Fibroblast of skin of right biceps (primary cell): ENCODE data around the gene C21orf58.
A peak's percentile ranks its signal among the peaks of the same experiment; 100 is the strongest.
"Not testable (repeated sequence)": the region's sequence is repeated elsewhere in the genome, so short reads cannot be mapped to it uniquely, and the experiment has no call there.

ENCODE experiments used
- DNase-seq: peaks from one replicate; pipeline ENCODE4 v3.0.0-alpha.2; 2013

C21orf58 gene

DNA sequence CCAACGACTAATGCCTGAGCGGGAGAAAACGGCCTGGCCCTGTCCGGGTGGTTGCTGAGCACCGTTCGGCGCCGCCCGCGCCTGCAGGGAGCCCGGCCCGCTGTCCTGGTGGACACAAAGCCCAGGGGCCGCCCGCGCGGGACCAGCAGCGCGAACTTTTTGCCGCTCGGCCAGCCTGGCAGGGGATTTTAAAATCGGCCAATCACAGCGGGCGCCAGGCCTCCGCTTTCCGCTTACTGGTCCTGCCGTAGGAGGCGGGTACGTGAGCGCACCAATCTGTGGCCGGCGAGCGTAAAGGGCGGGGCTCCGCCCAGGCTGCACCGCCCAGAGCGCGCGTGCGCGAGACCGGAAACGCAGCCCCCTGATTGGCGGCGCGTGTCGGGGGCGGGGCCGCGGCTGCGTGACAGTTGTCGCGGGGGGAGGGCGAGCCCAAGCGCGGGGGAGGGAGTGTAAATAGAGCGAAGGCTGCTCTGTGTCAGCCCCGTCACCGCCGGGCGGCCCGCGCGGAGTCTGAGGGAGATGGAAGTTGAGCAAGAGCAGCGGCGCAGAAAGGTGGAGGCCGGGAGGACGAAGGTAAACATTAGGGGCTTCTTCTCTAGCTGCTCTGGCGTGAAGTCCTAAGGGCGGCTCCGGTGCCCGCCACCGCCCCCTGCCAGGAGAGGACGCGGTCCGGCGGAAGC lies at the start of gene C21orf58, which contains the start of gene PCNT:
C21orf58 (minus strand) TSS at position 161 of the 680 bp plus-strand sequence. CDS start 1,132 bp downstream, outside the sequence.
PCNT (plus strand) TSS at position 447 of the 680 bp plus-strand sequence; CDS start at position 520, 73 bp downstream.
- peak; percentile 98 for DNase-seq

DNA sequence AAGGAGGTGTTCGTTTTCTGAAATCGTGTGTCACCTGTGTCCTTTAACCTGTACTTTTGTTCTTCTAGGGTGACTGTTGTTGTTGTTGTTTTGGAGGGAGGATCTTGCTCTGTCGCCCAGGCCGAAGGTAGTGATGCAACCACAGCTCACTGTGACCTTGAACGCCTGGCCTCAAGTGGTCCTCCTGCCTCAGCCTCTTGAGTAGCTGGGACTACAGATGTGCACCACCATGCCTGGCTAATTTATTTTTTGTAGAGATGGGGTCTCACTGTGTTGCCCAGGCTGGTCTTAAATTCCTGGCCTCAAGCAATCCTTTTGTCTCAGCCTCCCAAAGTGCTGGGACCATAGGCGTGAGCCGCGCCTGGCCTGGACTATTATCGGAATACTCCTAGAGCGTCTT lies 49.3 kb upstream of the C21orf58 start:
- DNase-seq, result not testable (repeated sequence)

DNA sequence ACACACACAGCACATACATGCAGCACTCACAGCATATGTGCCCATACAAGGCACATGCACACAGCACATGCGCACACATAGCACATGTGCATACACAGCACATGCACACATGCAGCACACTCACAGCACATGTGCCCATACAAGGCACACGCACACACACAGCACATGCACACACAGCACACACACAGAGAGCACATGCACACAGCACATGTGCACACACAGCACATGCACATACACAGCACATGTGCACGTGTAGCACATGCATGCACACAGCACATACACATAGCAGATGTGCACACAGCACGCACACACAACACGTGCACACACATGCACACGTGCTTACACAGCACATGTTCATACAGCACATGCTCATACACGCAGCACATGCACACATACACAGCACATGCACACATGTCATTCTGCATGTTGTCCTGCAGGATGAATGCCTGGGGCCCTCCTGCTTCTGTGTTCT lies 48.4 kb upstream of the C21orf58 start:
- DNase-seq, result no peak

DNA sequence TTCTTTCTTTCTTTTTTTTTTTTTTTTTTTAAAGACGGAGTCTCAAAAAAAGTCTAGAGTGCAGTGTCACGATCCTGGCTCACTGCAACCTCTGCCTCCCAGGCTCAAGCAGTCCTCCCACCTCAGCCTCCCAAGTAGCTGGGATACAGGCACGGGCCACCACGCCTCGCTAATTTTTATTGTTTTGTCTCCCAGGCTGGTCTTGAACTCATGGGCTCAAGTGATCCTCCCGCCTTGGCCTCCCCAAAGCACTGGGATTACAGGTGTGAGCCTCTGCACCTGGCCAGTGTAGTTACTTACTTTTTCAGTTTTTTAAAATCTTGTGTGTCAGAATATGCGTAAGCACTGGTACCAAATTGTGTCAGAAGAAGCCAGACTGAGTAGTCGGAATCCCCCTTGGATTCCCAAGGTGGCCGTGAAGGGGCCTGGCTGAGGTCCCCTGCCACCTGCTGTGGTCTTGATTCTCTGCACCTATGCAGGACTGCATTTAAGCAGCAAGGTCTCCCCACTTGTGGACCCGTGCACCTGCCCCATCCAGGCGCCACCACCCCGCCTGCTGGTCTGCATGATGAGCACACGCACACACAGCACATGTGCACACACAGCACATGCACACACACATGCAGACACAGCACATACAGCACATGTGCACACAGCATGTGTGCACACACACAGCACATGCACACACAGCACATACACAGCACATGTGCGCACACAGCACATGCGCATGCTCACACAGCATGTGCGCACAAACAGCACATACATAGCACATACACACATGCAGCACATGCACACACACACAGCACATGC lies 47.7 kb upstream of the C21orf58 start:
- no peak for DNase-seq

DNA sequence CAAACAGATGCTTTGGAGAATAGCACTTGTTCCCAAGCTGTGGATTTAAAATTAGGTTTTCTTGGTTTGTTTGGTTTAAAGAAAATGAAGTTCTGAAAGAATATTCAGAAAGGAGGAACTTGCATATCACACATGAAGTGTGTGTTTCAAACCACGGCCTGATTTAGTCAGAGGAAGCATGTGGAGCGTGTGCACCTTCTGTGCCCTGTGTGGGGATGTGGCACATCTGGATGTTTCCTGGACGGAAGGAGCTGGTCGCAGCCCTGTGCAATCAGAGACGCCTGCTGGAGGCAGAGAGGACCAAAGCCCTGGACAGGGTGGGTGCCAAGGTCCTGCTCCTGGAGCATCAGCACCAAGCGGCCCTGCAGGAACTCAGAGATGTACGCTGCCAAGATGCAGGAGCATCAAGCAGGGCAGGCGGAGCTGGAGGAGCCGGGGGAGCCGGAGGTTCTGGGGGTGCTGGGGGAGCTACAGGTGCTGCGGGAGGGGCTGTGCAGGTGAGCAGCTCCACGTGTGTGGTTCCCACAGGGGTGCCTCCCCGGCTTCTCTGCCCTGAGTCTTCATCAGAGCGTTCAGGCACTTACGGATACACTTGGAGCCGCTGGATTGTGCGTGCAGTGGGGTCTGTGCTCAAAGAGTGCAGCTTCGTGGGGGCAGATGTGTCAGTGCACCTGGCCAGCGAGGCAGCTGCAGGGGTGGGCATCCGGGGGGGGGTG lies 46.0 kb upstream of the C21orf58 start:
- DNase-seq, result no peak

DNA sequence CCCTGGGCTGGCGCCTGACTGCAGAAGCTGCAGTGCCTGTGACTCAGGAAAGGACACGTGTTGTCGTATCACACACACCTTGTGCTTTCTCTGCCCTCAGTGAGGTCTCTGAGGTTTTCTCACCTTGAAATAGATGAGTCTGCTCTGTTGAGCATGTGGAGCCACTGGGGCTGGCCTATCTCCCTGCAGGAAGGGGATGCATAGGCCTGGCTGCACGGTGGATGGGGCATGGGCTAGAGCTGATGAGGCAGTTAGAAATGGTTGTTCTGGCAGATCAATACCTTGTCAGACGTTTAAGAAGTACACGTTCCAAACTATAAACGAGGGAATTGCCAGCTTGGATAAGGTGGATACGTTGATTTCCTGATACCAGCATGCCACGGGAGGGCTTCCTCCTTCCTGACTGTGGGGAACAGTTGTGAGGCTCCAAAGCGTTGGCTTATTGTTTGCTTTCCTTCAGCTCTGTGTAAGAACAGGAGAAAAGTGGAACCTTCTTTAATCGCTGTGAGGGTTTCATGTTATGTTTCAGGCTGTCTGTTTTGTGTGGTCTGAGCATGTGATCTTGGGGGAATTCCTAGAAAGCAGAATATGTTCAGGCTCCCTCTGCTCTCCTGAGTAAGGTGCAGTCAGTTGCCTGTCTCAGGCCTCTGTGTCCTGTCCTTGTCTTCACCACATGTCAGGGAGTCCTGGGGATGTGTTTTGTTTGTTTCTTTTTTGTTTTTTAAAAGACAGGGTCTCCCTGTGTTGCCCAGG lies 45.0 kb upstream of the C21orf58 start:
- no peak for DNase-seq

DNA sequence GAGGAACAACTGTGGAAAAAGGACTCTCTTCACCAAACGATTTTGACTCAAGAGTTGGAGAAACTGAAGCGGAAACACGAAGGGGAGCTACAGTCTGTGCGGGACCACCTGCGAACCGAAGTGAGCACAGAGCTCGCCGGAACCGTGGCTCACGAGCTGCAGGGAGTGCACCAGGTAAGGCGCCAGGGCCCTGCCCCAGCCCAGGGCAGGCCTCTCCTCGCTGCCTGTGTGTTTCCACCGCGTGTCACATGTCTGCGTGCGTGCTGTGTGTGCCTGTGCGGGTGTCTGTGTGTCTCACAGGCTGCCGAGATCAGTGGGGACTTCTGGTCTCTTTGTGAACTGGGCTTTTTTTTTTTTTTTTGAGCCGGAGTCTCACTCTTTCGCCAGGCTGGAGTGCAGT lies 43.3 kb upstream of the C21orf58 start:
- DNase-seq, result no peak

DNA sequence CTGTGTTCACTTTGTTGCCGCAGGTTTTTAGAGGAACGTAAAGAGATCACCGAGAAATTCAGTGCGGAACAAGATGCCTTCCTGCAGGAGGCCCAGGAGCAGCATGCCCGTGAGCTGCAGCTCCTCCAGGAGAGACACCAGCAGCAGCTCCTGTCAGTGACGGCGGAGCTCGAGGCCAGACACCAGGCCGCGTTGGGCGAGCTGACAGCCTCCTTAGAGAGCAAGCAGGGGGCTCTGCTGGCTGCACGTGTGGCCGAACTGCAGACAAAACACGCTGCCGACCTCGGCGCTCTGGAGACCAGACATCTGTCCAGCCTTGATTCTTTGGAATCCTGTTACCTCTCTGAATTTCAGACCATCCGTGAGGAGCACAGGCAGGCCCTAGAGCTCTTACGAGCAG lies 42.9 kb upstream of the C21orf58 start:
- DNase-seq, result no peak

DNA sequence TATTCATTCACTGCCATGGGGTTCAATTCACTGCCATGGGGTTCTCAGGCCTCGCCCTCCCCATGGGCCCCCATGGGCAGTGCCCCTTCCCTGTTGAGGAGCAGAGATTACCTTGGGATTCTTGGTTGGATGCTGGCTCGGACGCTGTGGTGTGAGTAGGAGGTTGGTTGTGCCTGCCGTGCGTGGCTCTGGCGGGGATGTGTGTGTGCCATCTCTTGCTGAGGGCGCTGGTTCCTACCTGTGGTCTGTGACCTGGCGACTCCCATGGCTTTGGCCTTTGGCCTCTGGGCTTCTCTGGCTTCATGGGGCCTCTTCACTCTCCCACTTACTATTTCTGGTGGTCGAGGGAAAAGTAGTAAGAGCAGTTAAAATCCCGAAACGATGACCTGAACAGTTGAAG lies 42.4 kb upstream of the C21orf58 start:
- no peak for DNase-seq

DNA sequence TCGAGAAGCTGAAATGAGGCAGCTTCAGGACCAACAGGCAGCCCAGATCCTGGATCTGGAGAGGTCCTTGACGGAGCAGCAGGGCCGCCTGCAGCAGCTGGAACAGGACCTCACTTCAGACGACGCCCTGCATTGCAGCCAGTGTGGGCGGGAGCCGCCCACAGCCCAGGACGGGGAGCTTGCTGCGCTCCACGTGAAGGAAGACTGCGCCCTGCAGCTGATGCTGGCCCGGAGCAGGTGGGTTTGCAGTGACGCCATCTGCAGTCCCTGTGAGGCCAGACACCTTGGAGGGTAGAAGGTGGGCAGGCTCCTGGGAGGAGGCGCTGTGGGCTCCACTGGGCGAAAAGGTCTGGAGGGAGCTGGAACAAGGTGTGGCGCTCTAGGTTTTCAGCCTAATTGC lies 40.0 kb upstream of the C21orf58 start:
- no peak for DNase-seq

DNA sequence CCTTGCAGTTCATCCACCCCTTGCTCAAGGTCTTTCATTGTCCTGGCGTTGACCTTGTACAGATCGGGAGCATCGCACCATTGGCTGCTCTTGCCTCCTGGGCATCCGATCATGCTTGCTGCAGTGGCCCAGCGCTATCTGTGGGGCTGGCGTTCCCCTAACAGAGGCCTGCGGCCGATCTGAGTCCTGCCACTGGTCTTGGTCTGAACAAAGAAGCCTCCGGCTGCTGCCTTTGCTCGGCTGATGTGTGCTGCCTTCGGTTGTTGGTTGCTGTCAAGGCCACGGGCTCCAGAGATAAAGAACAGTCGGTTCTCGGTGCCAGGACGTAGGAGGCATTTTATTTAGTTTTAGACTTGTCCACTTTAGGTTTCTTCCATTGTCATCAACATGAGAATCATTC lies 39.3 kb upstream of the C21orf58 start:
- DNase-seq, result no peak

DNA sequence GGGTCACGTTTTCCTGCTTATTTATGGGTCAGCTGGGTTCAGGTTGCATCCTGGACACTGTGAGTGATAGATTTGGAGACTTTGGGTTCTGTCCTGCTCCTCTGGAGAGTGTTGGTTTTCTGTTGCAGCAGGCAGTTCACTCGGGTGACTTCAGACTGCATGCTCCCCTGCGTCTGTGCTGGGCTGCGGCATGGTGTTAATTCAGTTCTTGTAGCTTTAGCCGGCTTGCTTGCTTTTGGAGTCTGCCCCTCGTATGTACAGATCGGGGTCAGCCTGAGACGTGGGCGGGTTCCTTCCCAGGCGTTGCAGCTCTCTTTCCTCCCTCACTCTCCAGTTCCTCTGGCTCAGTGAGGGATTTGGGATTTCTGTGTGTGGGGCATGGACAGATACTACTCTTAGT lies 38.3 kb upstream of the C21orf58 start:
- DNase-seq, result no peak

DNA sequence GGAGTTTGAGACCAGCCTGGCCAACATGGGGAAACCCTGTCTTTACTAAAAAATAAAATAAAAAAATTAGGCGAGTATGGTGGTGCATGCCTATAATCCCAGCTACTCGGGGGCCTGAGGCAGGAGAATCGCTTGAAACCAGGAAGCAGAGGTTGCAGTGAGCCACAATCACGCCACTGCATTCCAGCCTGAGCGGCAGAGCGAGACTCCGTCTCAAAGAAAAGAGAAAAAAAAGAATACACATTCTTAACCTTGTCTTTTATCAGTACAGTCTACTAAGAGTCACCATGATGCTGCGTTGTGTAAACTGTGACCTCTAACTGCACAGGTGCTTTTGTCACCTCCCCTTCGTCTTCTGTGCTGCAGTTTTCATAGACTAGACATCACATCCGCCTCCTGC lies 37.5 kb upstream of the C21orf58 start:
- DNase-seq, result no peak

DNA sequence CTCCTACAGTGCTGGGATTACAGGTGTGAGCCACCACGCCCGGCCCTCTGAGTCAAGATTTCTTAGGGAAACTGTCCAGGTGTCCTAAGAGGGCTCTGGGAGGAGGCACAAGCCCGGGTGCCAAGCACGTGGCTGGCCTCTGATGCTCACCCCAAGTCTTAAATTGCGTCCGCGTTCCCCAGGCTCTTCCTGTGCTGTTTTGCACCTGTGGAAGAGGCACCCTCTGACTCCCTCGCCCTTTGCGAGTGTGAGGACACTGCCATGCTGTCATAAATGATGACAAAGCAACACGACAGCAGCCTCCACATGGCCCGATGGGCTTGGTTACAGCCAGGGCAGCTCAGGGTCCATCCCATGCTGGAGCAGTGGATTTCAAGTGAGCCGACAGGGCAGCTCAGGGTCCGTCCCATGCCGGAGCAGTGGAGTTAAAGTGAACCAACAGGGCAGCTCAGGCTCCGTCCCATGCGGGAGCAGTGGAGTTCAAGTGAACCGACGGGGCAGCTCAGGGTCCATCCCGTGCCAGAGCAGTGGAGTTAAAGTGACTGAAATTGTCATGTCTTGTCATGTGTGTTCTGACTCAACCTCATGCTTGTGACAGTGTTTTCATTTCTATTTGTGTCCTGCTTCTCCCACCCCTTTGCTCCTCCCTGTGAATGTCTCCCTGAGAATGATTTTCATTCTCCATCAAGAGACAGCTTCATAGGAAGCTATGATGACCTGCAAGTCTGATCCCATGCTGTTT lies 34.2 kb upstream of the C21orf58 start:
- DNase-seq, result no peak

DNA sequence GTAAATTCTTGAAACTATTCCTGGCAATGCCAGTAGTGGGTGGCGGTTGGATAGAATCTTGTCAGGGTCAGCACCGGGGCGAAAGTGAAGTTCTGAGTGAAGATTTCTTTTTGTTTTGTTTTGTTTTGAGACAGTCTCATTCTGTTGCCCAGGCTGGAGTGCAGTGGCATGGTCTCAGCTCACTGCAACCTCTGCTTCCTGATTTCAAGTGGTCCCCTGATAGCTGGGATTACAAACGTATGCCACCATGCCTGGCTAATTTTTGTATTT lies 33.6 kb upstream of the C21orf58 start:
- no peak for DNase-seq

DNA sequence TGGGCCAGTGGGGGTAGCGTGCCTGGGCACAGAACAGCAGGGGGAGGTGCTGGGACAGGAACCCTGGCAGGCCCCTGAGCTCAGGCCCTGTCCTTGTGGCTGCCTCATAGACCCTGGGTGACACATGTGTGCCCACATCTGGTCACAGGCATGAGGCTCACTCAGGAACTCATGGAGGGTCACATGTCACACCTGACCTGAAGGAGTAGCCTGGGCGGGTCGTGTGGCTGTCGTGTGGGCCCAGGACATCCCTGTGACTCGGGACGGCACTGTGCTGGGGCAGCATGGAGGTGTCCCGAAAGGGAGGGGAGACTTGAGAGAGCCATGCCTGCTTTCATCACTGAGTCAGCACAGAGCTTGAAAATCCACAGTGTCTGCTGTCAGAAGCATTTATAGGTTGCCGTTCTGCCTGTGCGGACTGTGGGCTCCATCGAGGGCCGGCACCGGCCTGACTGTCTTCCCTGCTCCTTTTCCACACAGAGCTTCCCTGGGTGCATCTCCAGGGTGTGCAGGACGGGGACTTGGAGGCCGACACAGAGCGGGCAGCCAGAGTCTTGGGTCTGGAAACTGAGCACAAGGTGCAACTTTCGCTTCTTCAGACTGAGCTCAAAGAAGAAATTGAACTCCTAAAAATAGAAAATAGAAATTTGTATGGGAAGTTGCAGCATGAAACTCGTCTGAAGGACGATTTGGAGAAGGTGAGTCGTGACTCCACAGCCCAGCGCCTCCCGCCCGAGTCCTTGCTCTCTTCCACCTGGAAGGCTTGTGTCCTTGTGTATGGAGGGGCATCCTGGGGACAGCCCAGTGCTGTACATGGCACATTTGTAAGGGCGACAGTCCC lies 33.0 kb upstream of the C21orf58 start:
- no peak for DNase-seq

DNA sequence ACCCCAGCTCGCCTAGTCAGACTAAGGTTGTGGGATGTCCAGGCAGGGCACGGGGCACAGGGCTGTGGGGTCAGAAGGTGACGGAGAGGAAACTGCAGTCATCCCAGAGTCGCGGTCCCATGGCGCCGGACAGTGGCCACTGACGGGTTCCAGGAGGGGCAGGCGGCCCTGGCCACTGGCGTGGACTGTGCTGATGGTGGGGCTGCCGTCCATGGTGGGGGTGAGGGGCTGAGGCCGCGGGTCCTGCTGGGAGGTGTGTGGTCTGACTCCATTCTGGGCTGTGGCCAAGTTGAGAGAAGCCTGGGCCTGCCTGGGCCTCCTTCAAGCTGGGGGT lies 32.3 kb upstream of the C21orf58 start:
- DNase-seq, result no peak

DNA sequence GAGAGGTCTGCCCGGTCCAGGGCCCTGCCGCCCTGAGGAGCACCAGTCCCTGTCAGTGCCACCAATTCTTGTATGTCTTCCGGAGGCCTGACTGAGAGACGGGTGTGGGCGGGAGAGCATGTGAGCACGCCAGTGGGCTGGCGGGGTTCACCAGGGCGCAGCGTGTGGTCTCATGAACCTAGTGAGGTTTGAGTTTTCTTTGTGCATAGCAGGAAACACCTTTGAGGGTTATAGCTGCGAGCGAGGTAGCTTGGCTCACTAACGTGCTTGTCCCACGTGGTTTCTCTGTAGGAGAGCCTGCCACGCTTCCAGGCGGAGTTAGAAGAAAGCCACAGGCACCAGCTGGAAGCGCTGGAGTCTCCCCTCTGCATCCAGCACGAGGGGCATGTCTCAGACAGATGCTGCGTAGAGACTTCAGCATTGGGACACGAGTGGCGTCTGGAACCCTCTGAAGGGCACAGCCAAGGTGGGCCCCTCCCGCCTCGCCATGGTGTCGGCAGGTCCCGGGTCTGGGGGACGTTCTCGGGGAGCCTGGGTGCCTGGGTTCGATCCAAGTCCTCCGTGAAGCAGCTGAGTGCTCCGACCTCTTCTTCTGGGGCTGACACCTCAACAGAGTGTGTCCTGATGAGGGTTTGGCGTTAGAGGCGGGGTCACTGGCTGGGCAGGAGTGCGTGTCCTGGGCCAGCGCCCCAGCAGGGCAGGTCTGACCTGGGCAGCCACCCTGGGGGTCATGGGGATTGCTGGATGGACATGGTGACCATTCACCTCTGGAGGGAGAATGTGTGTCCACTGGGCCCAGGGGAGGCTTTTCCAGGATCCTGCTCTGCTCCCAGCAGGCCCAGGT lies 31.7 kb upstream of the C21orf58 start:
- DNase-seq, result no peak

DNA sequence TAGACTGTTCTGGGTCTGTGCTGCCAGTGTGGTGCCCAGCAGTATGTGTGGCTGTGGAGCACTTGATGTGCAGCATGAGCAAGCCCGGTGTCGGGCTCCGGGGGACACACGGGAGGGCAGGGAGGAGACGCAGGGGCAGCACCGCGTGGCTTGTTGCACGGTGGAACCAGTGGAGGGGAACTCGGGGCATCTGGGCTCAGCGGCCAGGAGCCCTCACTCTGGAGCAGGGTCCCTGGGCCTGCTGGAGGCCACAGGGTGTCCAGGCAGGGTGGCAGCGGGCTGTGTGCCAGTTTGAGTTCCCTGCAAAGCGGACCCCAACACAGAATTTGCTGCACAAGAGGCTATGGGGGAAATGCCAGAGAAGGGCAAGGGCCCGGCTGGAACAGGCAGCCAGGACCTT lies 30.8 kb upstream of the C21orf58 start:
- DNase-seq, result no peak

DNA sequence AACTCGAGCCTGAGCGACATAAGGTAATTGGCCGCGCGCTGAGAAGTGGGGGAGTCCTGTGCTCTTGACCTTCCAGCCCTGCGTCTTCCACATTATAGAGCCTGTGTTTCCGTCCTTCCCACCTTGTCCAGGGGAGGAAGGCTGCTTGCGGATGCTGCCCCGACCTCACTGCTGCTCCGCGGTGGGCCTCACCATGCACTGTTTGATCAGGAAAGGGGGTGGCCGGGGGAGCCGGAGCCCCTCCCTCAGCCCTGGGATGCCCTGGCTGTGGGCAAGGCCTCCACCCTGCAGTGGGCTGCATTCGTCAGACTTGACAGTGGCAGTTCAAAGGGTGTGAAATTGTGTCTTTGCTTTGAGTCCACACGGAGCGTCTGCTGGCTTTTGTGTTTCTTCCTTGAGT lies 30.4 kb upstream of the C21orf58 start:
- no peak for DNase-seq

DNA sequence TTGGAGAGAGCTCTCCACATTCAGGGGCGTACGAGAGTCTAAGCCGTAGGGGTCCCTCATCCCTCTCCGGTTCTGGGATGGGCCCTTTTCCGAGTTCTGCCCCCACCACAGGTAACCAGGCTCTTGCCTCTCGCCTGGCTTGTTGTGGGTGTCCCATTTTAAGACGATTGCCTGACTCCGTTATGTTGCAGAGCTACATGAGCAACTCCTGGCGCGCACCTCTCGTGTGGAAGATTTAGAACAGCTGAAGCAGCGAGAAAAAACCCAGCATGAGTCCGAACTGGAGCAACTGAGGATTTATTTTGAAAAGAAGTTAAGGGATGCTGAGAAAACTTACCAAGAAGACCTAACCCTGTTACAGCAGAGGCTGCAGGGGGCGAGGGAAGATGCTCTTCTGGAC lies 29.2 kb upstream of the C21orf58 start:
- DNase-seq, result no peak
